ENCODE results near the gene ART3.

Gene ART3

DNA sequence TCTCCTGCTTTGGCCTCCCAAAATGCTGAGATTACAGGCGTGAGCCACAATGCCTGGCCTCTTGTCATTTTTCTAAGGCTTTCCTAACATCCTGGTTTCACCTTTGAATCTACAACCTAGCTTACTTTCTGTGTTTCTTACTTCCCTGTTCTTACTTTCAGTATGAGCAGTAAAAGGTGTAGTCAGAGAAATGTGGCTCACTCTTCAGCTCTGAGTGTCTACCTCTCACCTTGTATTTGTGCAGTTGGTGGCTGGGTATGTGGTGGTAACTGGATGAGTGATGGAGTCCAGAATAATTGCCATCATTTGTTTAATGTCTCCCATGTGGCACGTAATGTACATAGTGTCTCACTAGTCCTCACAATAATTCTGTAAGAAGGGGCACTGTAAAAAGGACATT is 19.5 kb upstream of the ART3 start:
- no peaks in the 10 kb centered on the region for H3K36me3 ChIP-seq (ENCODE audit: control insufficient read depth, insufficient read depth, low read length)
- no peak overlapping the region for H3K4me3 ChIP-seq (ENCODE audit: low read length)
- H3K27me3 ChIP-seq (ENCODE audit: control insufficient read depth, insufficient read depth, low read length), result peaks cover 3% of the 10 kb centered on the region
- H3K9ac ChIP-seq (ENCODE audit: low read length), result no peak overlapping the region
- H3K4me1 ChIP-seq (ENCODE audit: control insufficient read depth, insufficient read depth, low read length), result no peaks in the 10 kb centered on the region
- no peak overlapping the region for H3K27ac ChIP-seq (ENCODE audit: low read depth, low read length)

DNA sequence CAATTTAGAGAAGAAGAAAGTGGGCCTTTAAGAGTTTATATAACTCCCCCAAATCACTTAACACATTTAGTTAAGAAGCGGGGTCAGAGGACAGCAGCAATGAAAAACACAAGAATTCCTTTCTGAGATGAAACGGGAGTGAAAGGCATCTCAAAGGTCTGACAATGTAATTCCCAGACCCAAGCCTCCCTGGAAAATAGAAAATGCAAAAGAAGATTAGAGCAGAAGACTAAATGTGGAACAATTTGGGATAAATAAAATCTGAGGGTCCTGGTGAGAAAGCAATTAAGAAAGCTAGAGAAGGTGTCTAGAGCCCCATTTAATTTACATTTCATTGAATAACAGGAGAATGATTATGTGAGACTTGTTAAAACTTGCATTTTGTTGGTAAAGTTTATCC is 19.1 kb upstream of the ART3 start:
- Histone ChIP-seq H3K27me3 (ENCODE audit: control insufficient read depth, insufficient read depth, low read length) (peaks cover 3% of the 10 kb centered on the region), H3K4me1 (ENCODE audit: control insufficient read depth, insufficient read depth, low read length) (no peaks in the 10 kb centered on the region), H3K36me3 (ENCODE audit: control insufficient read depth, insufficient read depth, low read length) (no peaks in the 10 kb centered on the region), H3K4me3 (ENCODE audit: low read length) (no peak overlapping the region), H3K9ac (ENCODE audit: low read length) (no peak overlapping the region), H3K27ac (ENCODE audit: low read depth, low read length) (no peak overlapping the region)

DNA sequence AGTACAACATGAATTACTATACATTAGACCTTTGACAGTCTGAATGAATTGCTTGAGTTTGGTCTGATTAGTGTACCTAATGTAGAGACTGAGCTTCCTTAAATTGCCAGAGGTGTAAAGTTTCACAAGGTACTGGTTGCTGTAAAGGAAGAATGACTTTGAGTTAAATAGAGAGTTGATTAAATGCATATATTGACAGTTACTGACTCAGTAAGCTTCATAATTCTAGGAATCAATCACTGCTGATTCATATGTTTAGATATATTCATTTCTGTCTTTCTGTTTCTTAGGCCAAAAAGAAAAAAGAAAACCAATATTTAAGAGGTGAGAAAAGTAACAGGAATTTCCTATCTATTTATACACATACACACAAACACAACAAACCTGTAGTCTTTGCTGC is 16.2 kb upstream of the ART3 start:
- Histone ChIP-seq H3K4me1 (ENCODE audit: control insufficient read depth, insufficient read depth, low read length) (no peaks in the 10 kb centered on the region), H3K27ac (ENCODE audit: low read depth, low read length) (no peak overlapping the region), H3K9ac (ENCODE audit: low read length) (no peak overlapping the region), H3K27me3 (ENCODE audit: control insufficient read depth, insufficient read depth, low read length) (peaks cover 3% of the 10 kb centered on the region), H3K4me3 (ENCODE audit: low read length) (no peak overlapping the region), H3K36me3 (ENCODE audit: control insufficient read depth, insufficient read depth, low read length) (no peaks in the 10 kb centered on the region)

DNA sequence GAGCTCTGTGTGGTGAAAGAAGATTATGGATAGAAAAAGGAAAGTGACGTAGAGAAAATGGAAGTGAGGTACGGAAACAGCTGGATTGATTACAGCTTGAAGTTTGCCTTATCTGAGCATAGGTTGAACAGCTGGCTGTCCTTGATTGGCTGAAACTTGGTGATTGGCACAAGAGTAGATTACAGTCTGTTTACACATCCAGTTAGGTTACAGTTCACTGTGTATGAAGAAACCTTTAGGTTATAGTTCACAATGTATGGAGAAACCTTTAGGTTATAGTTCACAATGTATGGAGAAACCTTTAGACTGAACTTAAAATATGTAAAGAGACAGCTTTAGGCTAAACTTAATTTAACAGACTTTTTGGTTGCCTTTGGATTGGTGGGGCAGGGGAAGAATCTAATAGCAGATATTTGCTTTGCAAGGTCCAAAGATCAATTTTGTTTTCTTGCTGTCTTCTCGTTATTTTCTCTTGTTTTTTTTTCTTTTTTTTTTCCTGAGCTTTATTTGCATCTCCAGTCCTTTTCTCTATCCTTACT is 15.6 kb upstream of the ART3 start:
- H3K9ac ChIP-seq (ENCODE audit: low read length), result no peak overlapping the region
- no peaks in the 10 kb centered on the region for H3K4me1 ChIP-seq (ENCODE audit: control insufficient read depth, insufficient read depth, low read length)
- no peaks in the 10 kb centered on the region for H3K36me3 ChIP-seq (ENCODE audit: control insufficient read depth, insufficient read depth, low read length)
- H3K4me3 ChIP-seq (ENCODE audit: low read length), result no peak overlapping the region
- H3K27me3 ChIP-seq (ENCODE audit: control insufficient read depth, insufficient read depth, low read length), result peaks cover 3% of the 10 kb centered on the region
- no peak overlapping the region for H3K27ac ChIP-seq (ENCODE audit: low read depth, low read length)

DNA sequence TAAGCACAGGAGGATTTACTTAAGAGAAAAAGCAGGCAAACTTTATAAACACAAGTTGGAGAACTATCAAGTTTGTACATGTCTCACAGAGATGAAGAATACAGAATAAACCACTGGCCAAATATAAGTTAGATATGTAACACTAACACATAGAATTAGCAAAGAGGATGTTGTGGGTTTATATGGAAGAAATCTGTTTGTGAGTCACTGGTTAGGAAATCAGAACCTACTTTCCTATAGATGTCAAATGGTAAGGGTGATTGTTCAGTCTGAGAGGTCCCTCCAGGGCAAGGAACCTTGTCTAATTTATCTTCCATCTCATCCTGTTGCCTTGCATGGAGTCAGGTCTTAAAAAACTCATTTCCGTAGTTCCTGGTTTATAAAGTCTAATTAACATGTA is 14.8 kb upstream of the ART3 start:
- Histone ChIP-seq H3K27ac (ENCODE audit: low read depth, low read length) (no peak overlapping the region), H3K4me3 (ENCODE audit: low read length) (no peak overlapping the region), H3K9ac (ENCODE audit: low read length) (no peak overlapping the region), H3K36me3 (ENCODE audit: control insufficient read depth, insufficient read depth, low read length) (no peaks in the 10 kb centered on the region), H3K4me1 (ENCODE audit: control insufficient read depth, insufficient read depth, low read length) (no peaks in the 10 kb centered on the region), H3K27me3 (ENCODE audit: control insufficient read depth, insufficient read depth, low read length) (peaks cover 3% of the 10 kb centered on the region)

DNA sequence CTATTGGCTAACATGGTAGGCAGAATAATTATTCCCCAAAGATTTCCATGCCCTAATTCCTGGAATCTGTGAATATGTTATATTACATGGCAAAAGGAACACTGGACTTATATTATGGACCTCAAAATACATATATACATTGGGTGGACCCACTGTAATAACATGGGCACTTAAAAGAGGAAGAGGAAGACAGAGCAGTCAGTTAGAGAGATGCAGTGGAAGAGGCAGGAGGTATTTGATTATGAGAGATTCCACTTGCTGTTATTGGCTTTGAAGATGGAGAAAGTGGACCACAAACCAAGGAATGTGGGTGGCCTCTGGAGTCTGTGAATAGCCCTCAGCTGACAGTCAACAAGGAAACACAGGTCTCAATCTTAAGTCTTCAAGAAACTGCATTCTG is 14.0 kb upstream of the ART3 start:
- Histone ChIP-seq H3K27me3 (ENCODE audit: control insufficient read depth, insufficient read depth, low read length) (peaks cover 3% of the 10 kb centered on the region), H3K27ac (ENCODE audit: low read depth, low read length) (no peak overlapping the region), H3K9ac (ENCODE audit: low read length) (no peak overlapping the region), H3K36me3 (ENCODE audit: control insufficient read depth, insufficient read depth, low read length) (no peaks in the 10 kb centered on the region), H3K4me3 (ENCODE audit: low read length) (no peak overlapping the region), H3K4me1 (ENCODE audit: control insufficient read depth, insufficient read depth, low read length) (no peaks in the 10 kb centered on the region)

DNA sequence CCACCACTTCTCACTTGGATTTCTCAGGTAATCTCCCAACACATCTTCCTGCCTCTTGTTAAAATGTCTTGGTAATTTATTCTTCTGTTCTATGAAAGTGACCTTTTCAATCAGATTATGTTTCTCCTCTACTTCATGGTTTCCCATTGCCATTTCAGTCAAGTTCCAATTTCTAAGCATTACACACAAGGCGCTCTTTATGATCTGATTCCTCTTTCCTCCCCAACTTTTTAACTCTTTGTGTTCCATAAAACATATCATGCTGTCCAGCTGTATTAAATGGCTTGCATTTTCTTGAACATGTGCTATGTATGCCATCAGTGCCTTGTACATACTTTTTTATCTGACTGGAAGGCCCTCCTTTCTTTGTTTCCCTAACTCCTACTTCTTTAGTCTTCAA is 13.1 kb upstream of the ART3 start:
- Histone ChIP-seq H3K9ac (ENCODE audit: low read length) (no peak overlapping the region), H3K4me3 (ENCODE audit: low read length) (no peak overlapping the region), H3K4me1 (ENCODE audit: control insufficient read depth, insufficient read depth, low read length) (no peaks in the 10 kb centered on the region), H3K27ac (ENCODE audit: low read depth, low read length) (no peak overlapping the region), H3K27me3 (ENCODE audit: control insufficient read depth, insufficient read depth, low read length) (no peaks in the 10 kb centered on the region), H3K36me3 (ENCODE audit: control insufficient read depth, insufficient read depth, low read length) (no peaks in the 10 kb centered on the region)

DNA sequence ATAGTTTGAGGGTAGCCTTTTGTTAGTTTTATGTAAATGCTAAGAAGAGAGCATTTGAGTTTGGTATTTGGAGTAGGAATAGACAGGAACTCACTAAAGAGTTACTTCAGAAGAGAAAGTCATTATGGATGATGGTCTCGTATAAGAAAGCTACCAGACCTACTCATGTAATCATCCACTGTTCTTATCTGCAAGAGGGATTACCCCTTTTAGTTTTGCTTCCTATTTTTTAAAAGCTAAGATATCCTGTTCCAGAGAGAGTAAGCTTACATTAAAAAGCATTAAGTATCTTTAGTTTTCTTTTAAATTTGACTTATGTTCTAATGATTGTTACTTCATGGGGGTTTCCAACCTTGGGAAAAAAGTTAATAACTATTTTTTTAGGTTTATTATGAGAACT is 12.5 kb upstream of the ART3 start:
- no peaks in the 10 kb centered on the region for H3K36me3 ChIP-seq (ENCODE audit: control insufficient read depth, insufficient read depth, low read length)
- no peaks in the 10 kb centered on the region for H3K4me1 ChIP-seq (ENCODE audit: control insufficient read depth, insufficient read depth, low read length)
- no peak overlapping the region for H3K9ac ChIP-seq (ENCODE audit: low read length)
- H3K27ac ChIP-seq (ENCODE audit: low read depth, low read length), result no peak overlapping the region
- H3K4me3 ChIP-seq (ENCODE audit: low read length), result no peak overlapping the region
- no peaks in the 10 kb centered on the region for H3K27me3 ChIP-seq (ENCODE audit: control insufficient read depth, insufficient read depth, low read length)

DNA sequence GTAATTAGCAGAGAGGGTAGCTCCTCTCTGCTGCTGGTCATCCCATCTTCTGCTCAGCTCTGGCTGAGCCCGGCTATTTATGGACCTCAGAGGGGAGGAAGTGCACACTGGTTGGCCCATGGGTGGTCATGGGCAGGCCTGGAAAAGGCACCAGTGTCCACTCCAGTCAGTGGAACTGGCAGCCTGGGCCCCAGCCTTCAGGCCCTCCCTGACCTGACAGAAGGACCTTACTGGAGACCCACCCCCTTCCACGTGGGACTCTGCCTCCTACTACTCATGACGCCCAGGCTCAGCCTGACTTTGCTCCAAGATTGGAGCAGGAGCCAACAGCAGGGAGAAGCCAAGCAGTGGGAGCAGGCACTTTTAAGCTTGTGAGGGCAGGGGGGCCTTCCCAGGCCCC is 8.0 kb upstream of the ART3 start:
- Histone ChIP-seq H3K4me1 (ENCODE audit: control insufficient read depth, insufficient read depth, low read length) (no peaks in the 10 kb centered on the region), H3K27me3 (ENCODE audit: control insufficient read depth, insufficient read depth, low read length) (no peaks in the 10 kb centered on the region), H3K36me3 (ENCODE audit: control insufficient read depth, insufficient read depth, low read length) (no peaks in the 10 kb centered on the region), H3K27ac (ENCODE audit: low read depth, low read length) (no peak overlapping the region), H3K9ac (ENCODE audit: low read length) (no peak overlapping the region), H3K4me3 (ENCODE audit: low read length) (no peak overlapping the region)

DNA sequence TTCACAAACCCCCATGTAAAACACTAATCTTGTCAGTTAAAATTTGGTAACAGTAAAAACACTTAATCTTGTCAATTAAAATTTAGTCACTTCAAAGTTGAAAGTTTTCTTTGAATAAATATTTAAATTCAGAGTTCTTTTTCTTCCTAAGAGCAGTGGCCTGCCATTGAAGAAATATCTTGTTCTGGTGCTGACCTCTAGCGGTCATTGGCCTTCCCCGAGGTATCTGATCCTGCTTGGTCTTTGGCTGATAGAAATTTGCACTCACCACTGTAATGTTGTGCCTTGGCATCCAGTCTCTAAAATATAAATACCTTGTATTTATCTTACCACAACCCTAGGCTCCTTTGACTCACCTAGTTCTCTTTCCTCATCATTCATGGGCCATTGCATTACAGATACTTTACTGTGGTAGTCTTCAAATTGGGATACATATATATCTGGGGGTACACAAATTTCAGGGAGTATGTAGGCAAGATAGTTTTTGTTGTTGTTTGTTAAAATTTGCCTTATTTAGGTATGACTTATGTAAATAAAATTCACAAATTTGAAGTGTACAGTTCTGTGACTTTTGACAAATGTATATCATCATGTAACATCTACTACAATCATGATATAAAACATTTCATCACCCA is 6.7 kb upstream of the ART3 start:
- H3K4me1 ChIP-seq (ENCODE audit: control insufficient read depth, insufficient read depth, low read length), result no peaks in the 10 kb centered on the region
- H3K36me3 ChIP-seq (ENCODE audit: control insufficient read depth, insufficient read depth, low read length), result no peaks in the 10 kb centered on the region
- H3K27ac ChIP-seq (ENCODE audit: low read depth, low read length), result no peak overlapping the region
- H3K9ac ChIP-seq (ENCODE audit: low read length), result no peak overlapping the region
- no peaks in the 10 kb centered on the region for H3K27me3 ChIP-seq (ENCODE audit: control insufficient read depth, insufficient read depth, low read length)
- H3K4me3 ChIP-seq (ENCODE audit: low read length), result no peak overlapping the region

DNA sequence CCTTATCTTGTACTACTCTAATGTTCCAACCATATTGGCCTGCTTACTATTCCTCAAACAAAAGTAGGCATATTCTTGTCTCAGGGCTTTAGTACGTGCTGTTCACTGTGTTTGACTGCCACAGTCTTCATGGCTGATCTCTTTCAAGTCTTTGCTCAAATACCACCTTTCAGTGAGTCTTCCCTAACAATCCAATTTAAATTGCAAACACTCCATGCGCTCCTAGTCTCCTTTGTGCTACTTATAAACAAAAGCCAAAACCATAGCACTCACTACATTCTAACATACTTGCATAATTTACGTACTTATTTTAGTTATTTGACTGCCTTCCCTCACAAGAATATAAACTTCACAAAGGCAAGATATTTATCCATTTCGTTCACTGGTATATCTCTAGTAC is 1.7 kb upstream of the ART3 start:
- H3K4me3 ChIP-seq (ENCODE audit: low read length), result no peak overlapping the region
- H3K9ac ChIP-seq (ENCODE audit: low read length), result no peak overlapping the region
- peaks cover 12% of the 10 kb centered on the region for H3K4me1 ChIP-seq (ENCODE audit: control insufficient read depth, insufficient read depth, low read length)
- no peaks in the 10 kb centered on the region for H3K36me3 ChIP-seq (ENCODE audit: control insufficient read depth, insufficient read depth, low read length)
- no peak overlapping the region for H3K27ac ChIP-seq (ENCODE audit: low read depth, low read length)
- H3K27me3 ChIP-seq (ENCODE audit: control insufficient read depth, insufficient read depth, low read length), result no peaks in the 10 kb centered on the region

DNA sequence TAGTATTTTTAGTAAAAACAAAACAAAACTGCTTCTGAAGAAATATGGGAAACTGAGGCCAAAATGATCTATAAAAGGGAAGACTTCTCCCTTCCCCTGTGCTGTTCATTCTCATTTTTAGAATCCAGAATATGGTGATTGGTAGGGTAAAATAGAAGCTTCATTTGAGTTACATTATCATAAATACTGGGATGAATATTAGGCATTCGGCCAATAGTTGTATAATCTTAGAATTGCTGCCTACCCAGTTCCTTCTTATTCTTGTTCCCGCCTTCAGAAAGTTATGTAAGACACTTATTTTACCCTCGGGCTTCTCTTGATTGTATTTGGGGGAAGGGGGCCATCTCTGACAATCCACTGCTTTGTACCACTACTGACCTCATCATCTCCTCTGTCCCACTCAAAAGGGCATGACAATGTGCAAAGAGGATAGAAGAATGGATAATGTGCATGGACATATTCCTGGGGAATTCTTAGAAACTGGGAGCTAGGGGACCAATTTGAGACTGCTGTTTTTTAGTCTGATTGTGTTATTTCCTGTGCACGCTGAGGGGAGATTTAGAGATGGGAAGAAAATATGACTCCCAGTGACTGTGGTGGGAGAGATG is 588 bp downstream of the ART3 start:
- H3K4me1 ChIP-seq (ENCODE audit: control insufficient read depth, insufficient read depth, low read length), result peaks cover 12% of the 10 kb centered on the region

DNA sequence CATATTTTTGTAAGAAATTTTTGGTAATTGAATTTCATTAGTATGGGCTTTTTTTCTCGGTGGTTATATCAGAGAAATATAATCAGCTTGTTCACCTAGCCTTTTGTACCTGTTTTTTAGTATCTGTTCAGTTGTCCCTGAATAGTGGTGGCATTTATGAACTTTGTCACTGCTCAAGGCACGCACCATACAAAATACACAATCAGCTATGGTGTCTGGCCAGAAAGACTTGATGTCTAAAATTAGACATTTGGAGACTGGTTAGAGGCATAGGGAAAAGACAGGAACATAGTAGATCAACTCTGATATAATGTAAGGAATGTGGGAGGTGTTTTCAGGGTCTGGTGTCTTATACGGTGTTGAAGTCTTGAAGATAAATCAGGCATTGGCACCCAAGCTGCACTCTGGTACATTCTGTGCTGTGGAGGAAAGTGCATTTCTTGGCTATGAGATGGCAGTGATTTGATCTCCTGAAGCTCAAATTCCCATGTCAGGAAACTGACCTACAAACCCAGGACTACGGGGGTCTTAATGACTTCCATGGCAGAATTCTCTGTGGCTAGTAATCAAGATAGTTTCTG is 3.6 kb downstream of the ART3 start:
- no peak overlapping the region for H3K4me3 ChIP-seq (ENCODE audit: low read length)
- H3K4me1 ChIP-seq (ENCODE audit: control insufficient read depth, insufficient read depth, low read length), result peaks cover 12% of the 10 kb centered on the region
- no peaks in the 10 kb centered on the region for H3K36me3 ChIP-seq (ENCODE audit: control insufficient read depth, insufficient read depth, low read length)
- H3K27me3 ChIP-seq (ENCODE audit: control insufficient read depth, insufficient read depth, low read length), result no peaks in the 10 kb centered on the region
- no peak overlapping the region for H3K27ac ChIP-seq (ENCODE audit: low read depth, low read length)
- no peak overlapping the region for H3K9ac ChIP-seq (ENCODE audit: low read length)

More for the DNA sequence above, 588 bp downstream of the ART3 start:
- no peak overlapping the region for H3K27ac ChIP-seq (ENCODE audit: low read depth, low read length)
- no peaks in the 10 kb centered on the region for H3K36me3 ChIP-seq (ENCODE audit: control insufficient read depth, insufficient read depth, low read length)
- no peak overlapping the region for H3K9ac ChIP-seq (ENCODE audit: low read length)
- H3K27me3 ChIP-seq (ENCODE audit: control insufficient read depth, insufficient read depth, low read length), result no peaks in the 10 kb centered on the region
- no peak overlapping the region for H3K4me3 ChIP-seq (ENCODE audit: low read length)
